Measurements from ENCODE around the gene CDC5L.

CDC5L gene

GRCh38 chr6:44474643-44475042 is 87.1 kb downstream of the CDC5L start:
- DNase-seq (ENCODE audit: low read depth, low spot score), result no peak

GRCh38 chr6:44475417-44475778 is 87.9 kb downstream of the CDC5L start:
- DNase-seq (ENCODE audit: low read depth, low spot score), result no peak

DNA sequence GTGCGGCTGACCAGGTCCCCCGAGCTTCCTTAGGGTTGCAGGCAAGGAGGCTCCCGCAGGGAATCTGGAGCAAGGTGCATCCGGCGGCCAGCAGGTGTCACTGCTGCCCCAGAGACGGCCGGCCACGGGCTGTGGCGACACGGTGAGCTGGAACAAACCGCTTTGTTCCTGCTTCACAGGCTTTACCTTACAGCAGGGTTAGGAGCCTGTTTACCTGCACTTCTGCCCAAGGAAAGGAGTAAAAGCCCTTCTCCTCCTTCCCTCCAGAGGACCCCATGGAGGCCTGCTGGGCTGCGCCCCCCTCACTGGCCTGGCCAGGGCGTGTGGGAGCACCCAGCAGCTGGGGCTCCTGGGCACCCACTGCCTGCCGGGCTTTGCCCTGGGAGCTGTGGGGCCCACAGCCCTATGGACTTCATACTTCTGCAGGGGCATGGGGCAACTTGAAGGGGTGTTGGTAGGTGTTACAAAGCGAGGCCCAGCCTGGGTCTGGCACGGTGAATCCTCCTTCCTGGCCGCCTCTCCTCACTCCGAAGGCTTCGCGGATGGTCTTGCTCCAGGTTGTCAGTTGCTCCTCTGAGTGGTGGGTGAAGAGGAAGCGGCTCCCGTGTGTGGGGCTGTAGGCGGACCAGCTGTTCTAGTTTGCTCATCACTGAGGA is 88.4 kb downstream of the CDC5L start:
- DNase-seq (ENCODE audit: low read depth, low spot score), result peak; percentile 55

DNA sequence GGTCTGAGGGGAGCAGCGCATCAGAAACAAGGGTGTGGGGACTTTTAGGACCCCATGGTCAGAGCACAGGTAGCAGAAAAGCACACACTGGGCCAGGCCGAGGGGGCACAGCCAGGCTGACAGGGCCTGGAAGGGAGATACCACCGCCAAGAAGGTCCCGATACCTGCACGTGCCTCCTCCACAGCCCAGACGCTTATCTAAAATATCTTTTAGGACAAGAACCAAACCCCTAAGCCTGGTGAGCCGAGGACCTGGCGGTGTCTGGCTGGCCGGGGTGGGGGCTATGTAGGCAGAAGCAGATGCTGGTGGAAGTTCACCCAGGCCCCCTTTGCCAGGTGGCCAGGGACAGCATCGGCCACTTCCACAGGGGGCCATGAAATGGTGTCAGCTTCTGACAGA is 89.3 kb downstream of the CDC5L start:
- DNase-seq (ENCODE audit: low read depth, low spot score), result no peak

DNA sequence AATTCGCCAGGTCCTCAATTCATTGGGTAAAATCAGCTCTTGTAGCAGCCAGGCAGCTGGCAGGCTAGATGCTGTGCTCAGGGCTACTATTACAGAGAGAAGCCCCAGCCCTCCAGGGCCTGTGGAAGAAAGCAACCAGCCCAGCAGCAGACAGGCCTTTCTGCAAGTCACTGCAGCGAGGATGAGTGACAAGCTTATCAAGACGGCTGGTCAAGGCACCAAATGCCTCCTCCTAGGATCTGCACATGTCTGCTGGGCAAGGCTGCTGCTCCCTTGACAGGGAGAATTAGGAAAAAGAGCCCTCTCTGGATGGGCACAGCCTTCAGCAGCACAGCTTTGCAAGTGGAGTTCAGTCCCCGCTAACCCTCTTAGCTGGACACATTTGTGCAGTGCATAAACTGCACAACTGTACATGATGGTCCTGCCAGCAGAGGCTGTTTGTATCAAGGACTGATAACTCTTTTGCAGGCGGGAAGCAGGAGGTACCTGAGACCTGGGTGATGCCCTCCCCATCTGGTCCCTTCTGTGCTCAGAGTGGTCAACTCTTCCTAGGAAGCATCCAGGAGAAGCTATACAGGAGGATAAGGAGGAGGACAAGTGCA is 89.9 kb downstream of the CDC5L start:
- no peak for DNase-seq (ENCODE audit: low read depth, low spot score)

GRCh38 chr6:44478158-44478557 is 90.7 kb downstream of the CDC5L start:
- no peak for DNase-seq (ENCODE audit: low read depth, low spot score)

GRCh38 chr6:44478591-44479254 is 91.2 kb downstream of the CDC5L start:
- DNase-seq (ENCODE audit: low read depth, low spot score), result no peak

- DNase-seq (ENCODE audit: low read depth, low spot score), result no peak
These were observed 92.6 kb downstream of the CDC5L start for GRCh38 chr6:44480097-44480541.

DNA sequence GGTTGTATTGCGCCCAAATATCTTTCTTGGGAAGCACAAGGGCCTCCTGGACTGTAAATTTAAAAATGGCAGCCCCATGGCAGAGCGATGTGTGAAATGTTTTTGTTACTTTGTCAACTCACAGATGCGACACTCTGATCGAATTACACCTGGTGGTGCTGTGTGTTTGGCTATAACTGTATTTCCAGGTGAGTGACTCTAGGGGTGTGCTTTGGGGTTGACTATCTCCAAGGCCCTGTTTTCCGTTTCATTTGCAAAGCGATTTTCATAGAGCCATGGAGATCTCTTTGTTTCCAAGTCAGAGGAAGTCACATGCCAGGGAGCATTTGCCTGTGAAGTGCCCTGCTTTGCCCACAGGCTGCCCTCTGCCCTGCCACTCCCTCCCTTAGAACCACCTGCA is 93.5 kb downstream of the CDC5L start:
- no peak for DNase-seq (ENCODE audit: low read depth, low spot score)

- no peak for DNase-seq (ENCODE audit: low read depth, low spot score)
These were observed 94.3 kb downstream of the CDC5L start for GRCh38 chr6:44481760-44482159.

GRCh38 chr6:44485601-44486401 is 98.3 kb downstream of the CDC5L start:
- DNase-seq (ENCODE audit: low read depth, low spot score), result no peak

GRCh38 chr6:44487002-44487401 is 99.5 kb downstream of the CDC5L start:
- DNase-seq (ENCODE audit: low read depth, low spot score), result no peak

DNA sequence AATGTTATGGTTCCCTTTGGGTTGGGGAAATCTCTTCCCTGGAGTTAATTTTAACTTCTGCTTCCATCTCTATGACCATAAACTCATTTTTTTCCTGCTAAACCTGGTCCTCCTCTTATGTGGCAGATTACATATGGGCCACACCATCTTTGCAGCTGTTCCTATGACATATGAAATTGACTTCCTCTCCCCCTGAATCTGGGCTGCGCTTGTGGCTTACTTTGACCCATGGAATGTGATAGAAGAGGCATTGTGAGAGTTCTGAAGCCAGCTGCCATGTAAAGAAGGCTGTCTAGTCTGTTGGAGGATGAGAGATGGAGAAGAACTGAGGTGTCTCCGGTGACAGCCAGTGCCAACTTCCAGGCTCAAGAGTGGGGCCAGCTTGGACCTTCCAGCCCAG is 100.1 kb downstream of the CDC5L start:
- no peak for DNase-seq (ENCODE audit: low read depth, low spot score)

DNA sequence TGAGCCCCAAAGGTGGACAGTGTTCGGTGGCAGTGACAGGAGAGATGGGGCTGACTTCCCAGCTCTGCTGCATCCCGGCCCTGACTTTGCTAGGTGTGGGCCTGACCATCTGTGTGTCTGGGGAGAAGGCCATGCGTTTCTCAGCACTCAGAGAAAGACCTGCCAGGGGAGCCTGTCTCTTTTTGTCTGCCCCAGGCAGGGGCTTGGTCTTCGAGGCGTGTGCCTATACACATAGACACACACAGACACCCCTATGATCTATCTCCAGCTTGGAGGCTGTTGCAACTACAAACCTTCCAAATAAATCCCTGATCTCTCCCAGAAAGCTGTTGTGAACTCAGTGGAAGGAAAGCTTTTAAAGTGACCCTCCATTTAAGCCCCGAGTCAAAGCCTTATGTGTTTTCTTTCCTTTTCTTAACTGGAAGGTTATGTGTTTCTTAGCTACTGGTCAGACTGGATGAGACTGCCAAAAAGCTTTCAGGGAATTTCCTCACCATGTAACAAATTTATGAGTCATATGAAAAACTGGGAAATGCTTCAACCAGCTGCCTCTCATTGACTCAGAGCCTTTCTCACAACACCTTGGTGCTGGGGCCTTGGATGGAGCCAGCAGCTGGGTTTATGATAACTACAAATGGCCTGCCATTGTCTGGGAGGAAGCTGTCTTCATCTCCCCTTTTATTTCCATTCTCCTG is 102.6 kb downstream of the CDC5L start:
- DNase-seq (ENCODE audit: low read depth, low spot score), result peak; percentile 73

DNA sequence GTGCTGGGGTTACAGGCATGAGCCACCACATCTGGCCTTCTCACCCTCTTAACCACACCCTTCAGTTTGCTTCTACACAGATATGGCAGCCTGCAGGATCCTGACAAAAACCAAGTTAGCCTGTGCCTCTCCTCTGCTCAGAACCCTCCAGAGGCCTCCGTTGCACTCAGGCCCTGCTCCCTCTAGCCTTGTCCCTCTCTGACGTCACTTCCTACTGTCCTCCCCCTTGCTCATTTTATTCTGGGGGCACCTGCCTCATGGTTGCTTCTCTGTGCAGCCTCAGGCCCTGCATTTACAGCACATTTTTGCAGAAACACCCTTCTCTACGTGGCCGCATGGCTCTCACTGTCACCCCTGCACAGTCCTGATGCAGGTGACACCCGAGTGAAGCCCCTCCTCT is 105.6 kb downstream of the CDC5L start:
- no peak for DNase-seq (ENCODE audit: low read depth, low spot score)

DNA sequence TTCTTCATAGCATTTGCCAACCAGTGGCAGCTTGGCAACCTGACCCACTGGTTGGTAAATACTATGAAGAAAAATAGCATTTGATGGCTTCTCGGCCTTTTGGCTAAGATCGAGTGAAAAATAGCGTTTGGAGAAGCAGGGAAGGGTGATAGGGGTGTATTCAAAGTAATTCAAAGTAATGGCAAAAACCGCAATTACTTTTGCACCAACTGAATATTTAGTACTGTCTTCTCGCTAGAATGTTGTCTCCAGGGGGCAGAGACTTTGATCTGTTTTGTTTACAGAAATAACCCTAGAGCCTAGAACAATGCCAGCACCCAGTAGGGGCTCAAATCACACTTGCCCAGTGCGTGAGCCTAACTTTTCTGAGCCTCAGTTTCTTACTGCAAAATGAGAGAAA is 106.1 kb downstream of the CDC5L start:
- DNase-seq (ENCODE audit: low read depth, low spot score), result no peak

- DNase-seq (ENCODE audit: low read depth, low spot score), result no peak
These were observed 106.5 kb downstream of the CDC5L start for GRCh38 chr6:44494011-44494501.

GRCh38 chr6:44495036-44495901 is 107.8 kb downstream of the CDC5L start:
- no peak for DNase-seq (ENCODE audit: low read depth, low spot score)

DNA sequence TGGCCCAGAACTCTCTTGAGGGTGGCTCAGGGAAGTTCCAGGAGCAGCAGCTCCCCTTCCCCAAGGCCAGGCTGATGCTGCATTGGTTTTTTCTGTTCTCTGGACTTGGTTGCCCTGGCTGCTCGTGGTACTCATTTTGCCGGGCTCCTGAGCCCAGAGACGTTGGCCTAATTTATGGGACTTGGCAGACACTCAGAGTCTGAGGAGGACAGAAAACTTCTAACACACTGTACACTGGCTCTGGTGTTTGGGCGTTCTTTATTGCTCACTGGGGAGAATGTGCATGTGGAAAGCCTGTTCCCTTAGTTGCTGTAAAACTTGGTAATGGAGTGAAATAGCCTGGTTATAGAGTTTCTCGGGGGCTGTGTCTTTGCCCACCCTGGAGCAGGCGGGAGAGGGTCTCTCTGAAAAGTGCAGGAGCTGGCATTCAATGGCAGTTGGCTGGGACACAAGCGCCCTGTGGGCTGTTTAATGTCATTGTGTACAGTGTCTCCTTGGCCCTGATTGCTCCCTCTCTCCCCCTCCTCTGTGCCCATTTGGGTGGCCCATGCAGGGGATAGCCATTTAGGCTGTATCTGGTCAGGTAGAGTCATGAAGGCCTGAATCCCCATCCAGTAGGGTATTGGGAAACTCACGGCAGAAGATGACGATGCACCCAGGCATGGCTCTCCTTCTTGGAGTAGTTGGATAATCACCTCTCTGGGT is 109.3 kb downstream of the CDC5L start:
- no peak for DNase-seq (ENCODE audit: low read depth, low spot score)

DNA sequence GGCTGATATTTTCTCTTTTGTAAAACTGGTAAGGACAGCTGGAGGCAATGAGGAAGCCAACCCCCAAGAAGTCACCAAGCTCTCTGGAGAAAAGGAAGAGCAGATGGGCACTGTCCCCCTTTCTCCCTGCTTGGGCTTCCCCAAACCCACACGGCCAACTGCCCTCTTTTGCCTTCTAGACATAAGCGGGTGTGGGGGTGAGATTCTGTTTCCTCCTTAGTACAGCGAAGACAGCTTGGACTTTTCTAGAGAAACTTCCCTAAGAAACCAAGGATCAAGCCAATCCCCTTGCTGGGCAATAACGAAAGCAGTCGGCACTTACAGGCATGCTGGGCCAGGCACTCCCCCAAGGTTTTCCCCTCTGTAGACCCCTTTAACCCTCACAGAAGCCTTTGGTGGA is 110.3 kb downstream of the CDC5L start:
- DNase-seq (ENCODE audit: low read depth, low spot score), result no peak

Measured in brain pericyte (primary cell).